NCI-H82 (cell line): ENCODE measurements around the gene FAM107B.

ENCODE experiments used
- DNase-seq: peaks from one replicate; lab custom pipeline; 2025; lab: John Stamatoyannopoulos, UW

The FAM107B gene

DNA sequence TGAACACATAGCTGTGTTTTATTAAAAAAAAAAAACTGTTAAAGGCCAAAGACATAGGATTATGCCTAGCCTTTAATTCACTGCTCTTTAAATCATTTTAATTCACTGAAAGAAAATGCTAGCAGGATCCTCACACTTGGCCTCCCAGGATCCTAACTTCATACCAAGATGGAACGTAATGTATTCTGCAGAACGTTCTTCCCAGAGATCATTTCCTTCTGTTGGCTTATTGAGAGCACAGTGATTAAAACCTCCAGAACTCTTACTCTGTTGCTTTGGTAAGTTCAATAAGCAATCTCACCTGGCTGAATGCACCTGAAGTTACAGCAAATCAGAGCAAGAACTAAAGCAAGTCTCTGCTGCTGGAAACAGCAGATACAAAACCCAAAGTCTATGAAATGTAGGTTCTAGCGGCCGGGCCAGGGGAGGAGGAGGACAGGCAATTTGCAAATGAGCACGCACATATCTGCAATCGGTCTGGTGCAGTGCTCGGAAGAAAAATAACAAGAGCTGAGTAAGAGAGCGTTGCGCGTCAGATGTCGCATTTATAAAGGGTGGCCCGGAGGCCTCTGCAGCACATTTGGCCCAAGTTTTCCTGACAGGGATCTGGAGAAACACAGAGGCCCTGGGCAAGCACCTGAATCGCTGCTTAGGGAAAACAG is 193.9 kb downstream of the FAM107B start:
- DNase-seq = no peak

DNA sequence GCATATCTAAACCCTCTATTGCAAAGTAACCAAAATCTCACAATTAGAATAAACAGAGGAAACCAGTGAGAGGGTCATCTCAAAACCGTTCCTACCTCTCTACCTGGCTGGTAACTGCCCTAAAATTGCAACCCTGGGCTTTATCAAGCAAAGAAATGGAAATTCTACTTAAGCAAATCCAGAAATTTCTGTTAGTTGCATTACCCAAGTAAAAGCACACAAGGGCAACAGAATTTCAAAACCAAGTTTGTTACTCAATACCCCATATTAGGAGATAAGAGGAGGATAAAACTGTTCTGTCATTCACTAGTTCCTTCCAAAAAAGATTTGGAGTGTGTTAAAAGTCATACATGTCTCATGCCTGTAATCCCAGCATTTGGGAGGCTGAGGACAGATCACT is 195.3 kb downstream of the FAM107B start:
- DNase-seq = no peak

GRCh38 chr10:14578060-14578952 is 196.4 kb downstream of the FAM107B start:
- DNase-seq = no peak

DNA sequence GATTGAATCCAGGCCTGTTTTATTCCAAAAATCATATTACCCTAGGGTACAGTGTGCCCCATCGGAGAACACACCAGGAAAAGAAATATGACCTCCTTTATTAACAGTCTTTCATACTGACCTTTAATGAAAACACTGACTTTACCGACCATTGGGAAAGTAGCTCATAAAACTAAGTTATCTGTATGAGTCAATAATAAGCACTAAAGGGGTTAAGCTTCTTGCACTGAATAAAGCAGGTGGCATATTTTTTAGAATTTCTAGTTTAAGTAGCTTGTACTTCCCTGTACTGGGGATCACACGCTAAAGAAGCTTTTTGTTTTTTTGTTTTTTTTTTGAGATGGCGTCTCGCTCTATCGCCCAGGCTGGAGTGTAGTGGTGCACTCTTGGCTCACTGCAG is 199.8 kb downstream of the FAM107B start:
- no peak for DNase-seq

DNA sequence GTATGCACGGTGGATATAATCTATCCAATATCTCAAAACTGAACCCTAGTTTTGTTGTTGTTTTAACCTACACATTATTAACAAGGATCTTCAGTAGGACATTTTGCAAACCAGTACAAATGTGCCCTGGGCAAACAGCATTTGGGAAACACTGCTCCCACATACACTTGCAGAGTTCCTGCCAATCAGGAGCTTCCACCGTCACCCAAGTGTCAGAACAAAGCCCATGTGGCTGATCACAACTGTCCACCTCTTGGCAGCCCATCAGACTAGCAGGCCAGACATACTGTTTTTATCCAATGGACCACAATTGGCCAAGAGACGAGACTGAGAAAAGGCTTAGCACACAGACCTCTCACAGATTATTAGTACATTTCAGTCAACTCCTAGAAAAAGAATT is 200.4 kb downstream of the FAM107B start:
- DNase-seq = no peak

DNA sequence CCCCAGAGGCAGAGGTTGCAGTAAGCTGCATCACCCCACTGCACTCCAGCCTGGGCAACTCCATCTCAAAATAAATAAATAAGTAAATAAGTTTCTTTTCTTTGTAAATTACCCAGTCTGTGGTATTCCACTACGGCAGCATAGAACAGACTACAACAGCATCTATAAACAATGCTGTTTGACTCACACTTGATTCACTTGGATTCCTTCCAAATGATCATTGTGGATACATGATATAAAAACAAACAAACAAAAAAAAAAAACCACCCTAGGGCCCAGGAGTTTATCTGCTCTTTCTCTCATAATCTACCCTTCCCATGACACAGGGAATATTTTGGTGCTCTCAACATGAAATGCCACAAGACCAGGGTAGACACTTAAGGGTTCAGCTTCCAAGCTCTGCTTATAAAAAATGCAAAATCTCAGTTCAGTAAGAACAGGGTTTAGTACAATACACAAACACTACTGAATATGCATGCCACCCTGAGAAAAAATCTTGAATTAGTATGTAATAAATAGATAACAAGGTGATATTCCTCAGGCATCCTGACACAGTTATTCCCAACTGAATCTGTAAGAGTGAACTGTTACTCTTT is 200.9 kb downstream of the FAM107B start:
- DNase-seq = no peak

GRCh38 chr10:14572811-14573210 is 201.9 kb downstream of the FAM107B start:
- DNase-seq = no peak

- no peak for DNase-seq
These were observed 202.7 kb downstream of the FAM107B start for GRCh38 chr10:14571866-14572507.

- DNase-seq = no peak
These were observed 203.9 kb downstream of the FAM107B start for GRCh38 chr10:14570800-14571199.

DNA sequence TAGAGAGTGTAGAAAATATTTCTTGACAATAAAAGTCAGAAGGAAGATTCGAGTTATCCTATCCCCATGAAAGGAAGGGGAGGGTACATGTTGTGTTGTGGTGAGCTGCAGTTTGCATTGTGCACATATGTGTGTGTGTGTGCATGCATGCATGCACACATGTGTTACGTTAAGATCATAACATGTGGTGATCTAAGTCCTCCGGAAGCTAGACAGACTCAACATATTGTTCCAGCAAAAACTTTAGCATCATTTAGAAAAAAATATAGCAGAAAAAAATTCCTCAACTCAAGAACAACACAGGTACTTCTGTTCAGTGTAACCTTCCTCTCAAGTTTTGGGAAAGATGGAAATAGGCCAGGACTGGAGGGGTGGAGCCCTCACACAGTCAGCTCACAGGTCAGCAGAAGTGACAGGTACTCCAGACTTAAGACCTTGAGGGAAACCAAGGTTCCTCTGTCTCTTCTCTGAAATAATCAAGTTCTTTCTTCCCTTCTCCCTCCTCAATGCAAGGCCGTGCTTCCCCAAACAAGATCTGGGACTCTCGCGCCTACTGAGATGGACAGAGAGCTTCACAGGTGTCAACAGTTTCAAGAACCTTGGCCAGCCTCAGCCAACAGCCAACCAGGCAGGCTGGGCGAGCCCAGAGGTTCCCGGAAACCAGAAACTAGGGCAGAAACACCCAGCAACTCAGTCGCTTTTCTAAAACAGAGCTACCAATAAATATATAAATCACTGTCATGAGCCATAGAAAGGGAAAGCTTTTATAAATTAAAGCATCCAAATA is 205.2 kb downstream of the FAM107B start:
- no peak for DNase-seq

- no peak for DNase-seq
These were observed 207.3 kb downstream of the FAM107B start for GRCh38 chr10:14567421-14567820.

- DNase-seq = no peak
These were observed 208.2 kb downstream of the FAM107B start for GRCh38 chr10:14566498-14566897.

DNA sequence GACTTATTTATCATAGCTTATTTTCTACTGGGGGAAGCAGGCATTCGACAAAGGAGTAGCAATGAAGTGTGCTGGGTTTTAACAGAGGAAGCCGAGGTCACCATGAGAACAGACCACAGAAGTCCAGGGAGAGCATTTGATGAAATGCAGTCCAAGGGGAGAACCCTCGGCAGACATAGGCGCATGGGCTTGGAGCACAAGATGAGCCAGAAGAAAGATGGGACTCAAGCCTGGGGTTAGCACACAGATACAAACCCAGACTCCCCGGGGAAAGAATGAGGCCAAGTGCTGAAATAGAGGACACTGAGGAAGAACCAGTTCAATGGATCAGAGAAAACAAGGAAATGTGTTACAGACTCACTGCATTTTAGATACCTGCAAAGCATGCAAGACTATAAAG is 209.5 kb downstream of the FAM107B start:
- no peak for DNase-seq

GRCh38 chr10:14564268-14564744 is 210.4 kb downstream of the FAM107B start:
- no peak for DNase-seq

GRCh38 chr10:14563359-14563940 is 211.2 kb downstream of the FAM107B start:
- DNase-seq = no peak

DNA sequence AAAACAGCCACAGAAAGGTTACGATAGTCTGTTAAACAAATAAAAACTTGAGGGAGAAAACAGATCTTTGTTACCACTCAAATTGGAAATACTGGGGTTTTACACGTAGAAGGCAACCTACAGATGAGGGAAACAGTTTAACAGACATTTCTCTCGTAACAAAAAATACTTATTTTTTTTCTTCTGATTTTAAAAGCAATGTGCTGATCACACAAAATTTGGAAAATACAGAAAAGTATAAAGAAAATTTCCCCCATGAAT is 211.7 kb downstream of the FAM107B start:
- no peak for DNase-seq

DNA sequence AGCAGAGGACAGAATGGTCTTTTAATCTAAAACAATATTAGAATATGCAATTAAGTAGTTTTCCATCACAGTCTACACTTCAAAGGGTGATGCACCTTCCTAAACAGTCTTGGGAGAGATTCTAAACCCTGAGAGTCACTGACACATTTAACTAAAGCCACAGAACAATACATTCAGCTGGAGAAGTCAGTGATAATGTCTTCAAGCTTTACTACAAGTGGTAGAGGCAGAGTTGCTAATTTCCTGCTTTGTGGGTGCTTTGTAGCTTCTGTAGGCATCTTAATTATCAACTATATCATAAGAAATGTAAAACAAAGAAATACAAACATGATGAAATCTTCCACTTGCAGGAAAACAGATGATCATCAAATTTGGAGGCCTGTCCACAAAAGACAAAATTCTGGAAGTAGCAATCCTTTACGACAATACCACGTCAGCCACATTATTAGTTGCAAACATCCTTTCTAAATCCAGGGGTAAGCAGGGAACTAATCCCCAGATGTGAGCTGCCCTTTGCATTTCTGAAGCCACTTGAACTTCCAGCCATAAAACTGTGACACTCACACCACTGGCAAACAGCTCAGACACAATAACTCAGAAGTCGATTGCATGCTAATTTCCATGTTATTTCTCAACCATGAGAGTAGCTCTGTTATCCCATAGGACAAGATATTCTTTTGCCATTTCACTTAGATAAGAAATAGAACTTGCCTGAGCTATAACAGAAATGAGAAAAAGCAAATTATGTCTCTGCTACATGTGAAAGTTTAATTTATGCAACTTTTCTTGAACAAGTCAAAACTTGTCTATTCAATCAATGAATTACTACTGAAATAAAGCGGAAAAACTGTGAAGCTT is 212.2 kb downstream of the FAM107B start:
- DNase-seq = no peak

GRCh38 chr10:14560791-14561765 is 213.6 kb downstream of the FAM107B start:
- no peak for DNase-seq

- no peak for DNase-seq
These were observed 214.4 kb downstream of the FAM107B start for GRCh38 chr10:14560274-14560673.
